Measurements from ENCODE around the gene DCST1. TPM values are rescaled to one million over a fixed set of nuclear protein-coding genes. Genes with fewer than 3 reads are reported as not detected.

Gene DCST1
- total and polyA plus RNA-seq, 7 donors = 0.12 to 0.34 TPM; not detected in 5

DNA sequence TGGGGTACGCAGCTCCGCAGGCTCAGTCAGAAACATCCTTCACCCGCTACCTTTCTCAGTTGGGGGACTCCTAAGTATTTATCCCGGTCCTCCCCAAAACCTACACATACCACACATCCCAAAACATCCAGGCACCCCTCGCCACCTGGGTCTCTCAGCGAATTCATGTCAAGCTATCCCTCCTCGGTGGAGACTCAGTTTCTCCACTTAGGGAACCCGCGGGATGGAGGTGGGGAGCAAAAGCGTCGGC lies 32.3 kb upstream of the DCST1 start:
- ATAC-seq (no peak), DNase-seq (no peak)
- TF ChIP-seq, protein P1, sequence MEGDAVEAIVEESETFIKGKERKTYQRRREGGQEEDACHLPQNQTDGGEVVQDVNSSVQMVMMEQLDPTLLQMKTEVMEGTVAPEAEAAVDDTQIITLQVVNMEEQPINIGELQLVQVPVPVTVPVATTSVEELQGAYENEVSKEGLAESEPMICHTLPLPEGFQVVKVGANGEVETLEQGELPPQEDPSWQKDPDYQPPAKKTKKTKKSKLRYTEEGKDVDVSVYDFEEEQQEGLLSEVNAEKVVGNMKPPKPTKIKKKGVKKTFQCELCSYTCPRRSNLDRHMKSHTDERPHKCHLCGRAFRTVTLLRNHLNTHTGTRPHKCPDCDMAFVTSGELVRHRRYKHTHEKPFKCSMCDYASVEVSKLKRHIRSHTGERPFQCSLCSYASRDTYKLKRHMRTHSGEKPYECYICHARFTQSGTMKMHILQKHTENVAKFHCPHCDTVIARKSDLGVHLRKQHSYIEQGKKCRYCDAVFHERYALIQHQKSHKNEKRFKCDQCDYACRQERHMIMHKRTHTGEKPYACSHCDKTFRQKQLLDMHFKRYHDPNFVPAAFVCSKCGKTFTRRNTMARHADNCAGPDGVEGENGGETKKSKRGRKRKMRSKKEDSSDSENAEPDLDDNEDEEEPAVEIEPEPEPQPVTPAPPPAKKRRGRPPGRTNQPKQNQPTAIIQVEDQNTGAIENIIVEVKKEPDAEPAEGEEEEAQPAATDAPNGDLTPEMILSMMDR (IDR thresholded peaks at IDR 0.05) = no peak
- Histone ChIP-seq H3K27ac (peak overlapping the region; percentile 91), H3K4me3 (peak overlapping the region; percentile 78), H3K4me1 (peaks cover 37% of the 10 kb centered on the region), H3K36me3 (ENCODE audit: insufficient read depth in 1 of 2, low read depth in 1 of 2) (no peaks in the 10 kb centered on the region), H3K9me3 (no peaks in the 10 kb centered on the region), H3K27me3 (ENCODE audit: insufficient read depth in 3 of 3, low read length in 2 of 3) (no peaks in the 10 kb centered on the region)
- WGBS, 3 donors = 1% methylated on average over 11 of the region's 11 CpGs
- intact Hi-C loops (cut with DNase I) = loop anchor here in 1 of 2 donors (5.0 kb wide), 1 partner anchor 39 kb away; the partner anchor contains the start of gene PYGO2

DNA sequence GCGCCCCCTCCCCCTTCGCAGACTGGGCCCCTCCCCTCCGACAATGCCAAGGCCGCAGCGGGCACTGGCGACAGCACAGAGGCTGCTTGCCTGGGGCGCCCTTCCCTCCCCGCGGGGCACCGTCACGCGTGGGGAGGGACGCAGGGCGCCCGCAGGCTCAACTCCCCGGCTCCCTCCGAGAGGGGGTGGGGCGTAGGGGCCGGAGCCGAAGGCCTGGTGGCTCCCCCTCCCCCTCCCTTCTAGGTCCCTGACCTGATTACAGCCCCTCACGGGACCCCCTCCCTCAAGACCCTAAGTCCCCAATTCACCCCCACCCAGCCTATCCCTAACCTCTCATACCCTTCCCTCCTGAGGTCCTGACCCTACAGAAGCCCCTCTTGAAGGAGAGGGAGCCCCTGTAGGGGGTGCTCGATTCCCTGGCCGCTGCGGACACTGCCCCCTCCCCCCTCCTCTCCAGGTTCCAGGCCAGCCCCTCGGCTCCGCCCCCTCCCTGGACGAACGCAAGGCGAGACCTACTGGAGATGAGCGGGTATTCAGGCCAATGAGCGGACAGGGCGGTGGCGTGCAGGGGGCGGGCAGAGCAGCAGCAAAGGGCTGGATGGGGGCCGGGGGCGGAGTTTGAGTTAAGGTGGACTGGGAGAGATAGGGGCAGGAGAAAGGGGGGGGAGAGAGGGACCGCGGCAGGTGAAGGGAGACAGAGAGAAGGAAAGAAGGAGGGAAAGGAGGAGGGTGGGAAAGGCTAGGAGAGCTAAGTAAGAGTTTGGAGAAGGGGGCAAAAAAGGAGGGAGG lies 31.8 kb upstream of the DCST1 start:
- intact Hi-C loops (cut with DNase I) = loop anchor here (2.0 to 5.0 kb wide), 3 partner anchors 15 to 40 kb away; partner anchors contain the start of genes CKS1B (in 1 of the 2) and PYGO2 (in 1 of the 2)
- H3K27me3 ChIP-seq (ENCODE audit: insufficient read depth in 3 of 3, low read length in 2 of 3) = no peaks in the 10 kb centered on the region
- no peaks in the 10 kb centered on the region for H3K36me3 ChIP-seq (ENCODE audit: insufficient read depth in 1 of 2, low read depth in 1 of 2)
- TF ChIP-seq, protein P1 (IDR thresholded peaks at IDR 0.05) = peak; percentile 26
- H3K4me3 ChIP-seq = peak overlapping the region; percentile 78
- no peaks in the 10 kb centered on the region for H3K9me3 ChIP-seq
- peak overlapping the region; percentile 91 for H3K27ac ChIP-seq
- DNase-seq (peak; percentile 100), ATAC-seq (peak; percentile 71 to 75 (median 74))
- H3K4me1 ChIP-seq = peaks cover 42% of the 10 kb centered on the region
- 0% methylated on average over 23 to 38 of the region's 38 CpGs for whole genome bisulfite sequencing, 3 donors

DNA sequence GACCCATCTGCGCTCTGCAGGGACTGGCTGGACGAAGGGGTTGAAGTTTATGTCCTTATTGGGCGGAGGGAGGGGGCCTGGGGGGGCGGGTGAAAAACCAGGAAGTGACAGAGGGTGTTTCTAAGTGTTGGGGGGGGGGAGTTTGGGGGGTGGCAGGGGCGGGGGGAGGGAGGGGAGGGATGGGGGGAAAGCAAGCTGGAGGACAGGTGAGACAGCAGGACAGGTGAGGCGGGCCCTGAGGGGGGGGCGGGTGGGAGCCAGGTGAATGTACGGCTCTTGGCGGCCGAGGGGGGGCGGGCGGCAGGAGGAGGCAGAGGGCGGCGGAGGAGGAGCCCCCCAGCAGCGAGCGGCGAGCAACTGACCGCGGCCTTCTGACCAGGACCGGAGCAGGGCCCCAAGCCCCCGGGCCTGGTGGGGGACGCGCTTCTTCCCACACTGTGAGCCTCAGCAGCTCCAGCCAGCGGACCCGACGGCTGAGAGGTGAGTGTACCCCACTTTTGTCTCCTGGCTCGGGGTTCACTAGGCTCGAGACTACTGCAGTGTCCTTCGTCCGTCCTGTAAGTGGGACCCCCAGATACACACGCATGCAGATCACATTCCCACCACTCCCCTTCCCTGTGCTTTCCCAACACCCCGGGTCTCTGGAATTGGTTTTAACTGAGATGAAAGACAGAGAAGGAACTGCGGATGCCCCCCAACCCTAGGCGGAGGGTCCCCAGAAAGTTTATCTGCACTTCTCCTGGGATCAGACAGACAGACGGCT lies 31.0 kb upstream of the DCST1 start, which contains the start of gene ZBTB7B:
ZBTB7B (plus strand) TSS at position 339 of the 763 bp plus-strand sequence. CDS start 11,859 bp downstream, outside the sequence.
- H3K9me3 ChIP-seq = no peaks in the 10 kb centered on the region
- TF ChIP-seq, protein P1 (IDR thresholded peaks at IDR 0.05) = no peak
- H3K4me1 ChIP-seq = peaks cover 47% of the 10 kb centered on the region
- peak; percentile 1 to 2 (median 1) for ATAC-seq
- H3K27me3 ChIP-seq (ENCODE audit: insufficient read depth in 3 of 3, low read length in 2 of 3) = no peaks in the 10 kb centered on the region
- peak within 1 kb of the TSS; percentile 94 for H3K27ac ChIP-seq
- peak; percentile 60 to 82 for DNase-seq
- intact Hi-C loops (cut with DNase I) = loop anchor here (2.0 to 5.0 kb wide), 3 partner anchors 14 to 40 kb away; partner anchors contain the start of genes CKS1B (in 1 of the 2) and PYGO2 (in 1 of the 2)
- 0 to 2% (median 1%) methylated on average over 18 to 35 of the region's 35 CpGs for WGBS, 3 donors
- H3K4me3 ChIP-seq = peak within 1 kb of the TSS; percentile 78
- no peaks in the 10 kb centered on the region for H3K36me3 ChIP-seq (ENCODE audit: insufficient read depth in 1 of 2, low read depth in 1 of 2)

DNA sequence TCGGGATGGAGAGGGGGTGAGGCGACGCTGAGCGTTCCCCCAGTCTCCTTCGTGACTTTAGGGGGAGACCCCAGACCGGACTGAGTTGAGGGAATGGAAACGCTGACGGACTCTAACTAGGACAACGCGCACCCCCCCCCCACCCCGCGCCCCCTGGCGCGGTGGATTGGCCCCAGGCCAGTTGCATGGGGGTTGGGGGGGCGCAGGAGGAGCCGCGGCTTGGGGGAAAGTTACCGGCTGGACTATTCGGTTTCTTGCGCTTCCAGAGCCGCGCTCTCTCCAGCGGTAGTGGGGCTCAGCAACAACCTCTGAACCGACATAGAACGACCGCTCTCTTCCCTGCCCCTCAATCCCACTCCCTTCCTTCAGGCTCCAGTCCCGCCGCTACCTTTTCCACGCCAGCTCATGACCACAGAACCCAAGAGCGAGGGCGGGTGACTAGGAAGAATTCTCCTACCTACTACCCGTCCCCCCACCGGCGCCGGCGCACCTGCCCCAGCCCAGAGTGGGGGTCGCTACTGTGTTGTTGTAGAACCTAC lies 30.3 kb upstream of the DCST1 start:
- peaks cover 52% of the 10 kb centered on the region for H3K4me1 ChIP-seq
- intact Hi-C loops (cut with DNase I) = loop anchor here (2.0 to 5.0 kb wide), 3 partner anchors 14 to 41 kb away; partner anchors contain the start of genes CKS1B (in 1 of the 2) and PYGO2 (in 1 of the 2)
- no peaks in the 10 kb centered on the region for H3K9me3 ChIP-seq
- WGBS, 3 donors = 0 to 1% (median 1%) methylated on average over 34 to 37 of the region's 37 CpGs
- H3K27me3 ChIP-seq (ENCODE audit: insufficient read depth in 3 of 3, low read length in 2 of 3) = no peaks in the 10 kb centered on the region
- H3K27ac ChIP-seq = peak overlapping the region; percentile 94
- no peaks in the 10 kb centered on the region for H3K36me3 ChIP-seq (ENCODE audit: insufficient read depth in 1 of 2, low read depth in 1 of 2)
- peak overlapping the region; percentile 78 for H3K4me3 ChIP-seq
- ATAC-seq (no peak), DNase-seq (peak; percentile 56 to 77)
- TF ChIP-seq, protein P1 (IDR thresholded peaks at IDR 0.05) = no peak

All from psoas muscle (tissue), 8 donors.